Ascending aorta (tissue), 2 donors: ENCODE results near the gene CTSL. TPM values are rescaled to one million over a fixed set of nuclear protein-coding genes. Genes with fewer than 3 reads are reported as not detected.

Experiments used
- DNase-seq, 2 donors: peaks; one replicate each; pipeline ENCODE4 v3.0.0-alpha.2; 2019; ENCODE audit warnings: low spot score in 2 of 2
- H3K27ac ChIP-seq, 2 donors: fragments of 200-600 bp; sonication (generic); one replicate each; pipeline ENCODE4 v1.5.1; 2016 to 2017; ENCODE audit warnings: mild to moderate bottlenecking in 1 of 2
- H3K27me3 ChIP-seq: fragments of 200-600 bp; sonication (generic); one replicate; pipeline ENCODE4 v1.5.1; 2017
- H3K36me3 ChIP-seq, 2 donors: fragments of 200-600 bp; sonication (generic); one replicate each; pipeline ENCODE4 v1.5.1; 2016
- H3K4me1 ChIP-seq, 2 donors: fragments of 200-600 bp; sonication (generic); one replicate each; pipeline ENCODE4 v1.5.1; 2016 to 2017; ENCODE audit warnings: mild to moderate bottlenecking in 1 of 2
- H3K4me3 ChIP-seq, 2 donors: fragments of 200-600 bp; sonication (generic); one replicate each; pipeline ENCODE4 v1.5.1; 2016 to 2017; ENCODE audit warnings: mild to moderate bottlenecking in 1 of 2
- H3K9me3 ChIP-seq, 2 donors: fragments of 200-600 bp; sonication (generic); one replicate each; pipeline ENCODE4 v1.5.1; 2016
- CTCF ChIP-seq, 3 experiments: fragments of 200-600 bp in 2 of 3; fragments of 450-650 bp in 1 of 3; sonication (generic) in 2 of 3; IDR thresholded peaks; one replicate each; pipeline ENCODE4 v1.5.1; 2016 to 2019; ENCODE audit warnings: antibody characterized with exemption in 3 of 3, mild to moderate bottlenecking in 1 of 3, moderate library complexity in 1 of 3
- intact Hi-C: fragments of 100-400 bp; cut with DNase I; formaldehyde crosslinking; loops from one replicate; pipeline ENCODE4 v1.15.1; 2023
- total RNA-seq: library from RNA; depleted of rRNA; stranded (reverse); fragments of >200 nt; gene quantifications from one replicate; pipeline ENCODE4 v1.1.0, GENCODE V29; 2016

The CTSL gene
- total RNA-seq, 1 donor from 2014 or later: 97.8 TPM

- H3K9me3 ChIP-seq: no peaks in the 10 kb centered on the region
- DNase-seq: no peak
- intact Hi-C loops: loop anchor here (1.0 to 10.0 kb wide), 3 partner anchors 13 to 1968 kb away; partner anchors contain the start of genes AGTPBP1, CTSL and ISCA1
- no peak for TF ChIP-seq CTCF (IDR thresholded peaks at IDR 0.05)
- no peak overlapping the region for H3K4me3 ChIP-seq
- H3K4me1 ChIP-seq: peaks cover 0 to 14% of the 10 kb centered on the region in 2 donors
- H3K27me3 ChIP-seq: no peaks in the 10 kb centered on the region
- H3K27ac ChIP-seq: peak overlapping the region; percentile 64 to 78
- no peaks in the 10 kb centered on the region for H3K36me3 ChIP-seq
These were observed 13.1 kb upstream of the CTSL start for GRCh38 chr9:87712801-87713277.

DNA sequence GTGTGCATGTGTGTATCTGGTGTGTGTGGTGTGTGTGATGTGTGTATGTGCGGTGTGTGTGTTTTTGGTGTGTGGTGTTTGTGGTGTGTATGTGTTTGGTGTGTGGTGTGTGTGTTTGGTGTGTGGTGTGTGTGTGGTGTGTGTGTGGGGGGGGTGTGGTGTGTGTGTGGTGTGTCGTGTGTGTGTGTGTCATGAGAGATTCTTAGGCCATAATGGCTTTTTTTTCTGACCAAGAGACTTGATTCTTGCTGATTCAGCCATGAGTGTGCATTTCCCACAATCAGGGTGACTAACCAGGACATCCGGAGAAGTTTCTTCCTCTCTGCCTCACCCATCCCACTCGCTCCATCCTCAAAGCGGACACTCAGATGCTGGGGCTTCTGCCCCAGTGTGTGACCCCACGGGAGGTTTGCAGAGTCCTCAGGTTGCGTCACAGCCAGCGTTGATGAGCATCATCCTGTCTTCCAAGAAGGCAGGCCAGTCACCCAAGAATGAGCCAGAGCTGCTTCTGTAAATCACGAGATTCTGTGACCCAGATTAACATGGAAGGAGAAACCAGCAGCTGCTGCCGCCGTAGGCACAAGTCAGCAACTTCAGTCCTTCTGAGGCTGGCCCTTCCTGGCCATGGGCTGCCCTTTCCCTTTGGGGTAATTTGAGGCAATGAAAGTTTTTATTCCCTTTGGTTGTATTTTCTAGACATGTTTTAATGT is 12.5 kb upstream of the CTSL start:
- peak overlapping the region in 1 of 2 donors; percentile 33 for H3K4me3 ChIP-seq
- peaks cover 0 to 14% of the 10 kb centered on the region in 2 donors for H3K4me1 ChIP-seq

GRCh38 chr9:87713988-87714330 is 12.0 kb upstream of the CTSL start:
- Histone ChIP-seq H3K27me3 (no peaks in the 10 kb centered on the region), H3K4me1 (peaks cover 0 to 14% of the 10 kb centered on the region in 2 donors), H3K9me3 (no peaks in the 10 kb centered on the region), H3K4me3 (peak overlapping the region in 1 of 2 donors; percentile 33), H3K36me3 (no peaks in the 10 kb centered on the region), H3K27ac (peak overlapping the region; percentile 64 to 78)
- intact Hi-C loops: loop anchor here (1.0 to 10.0 kb wide), 3 partner anchors 12 to 1969 kb away; partner anchors contain the start of genes AGTPBP1, CTSL and ISCA1
- DNase-seq: no peak
- no peak for TF ChIP-seq CTCF (IDR thresholded peaks at IDR 0.05)

More for the DNA sequence above, 12.5 kb upstream of the CTSL start:
- H3K27me3 ChIP-seq: no peaks in the 10 kb centered on the region
- H3K36me3 ChIP-seq: no peaks in the 10 kb centered on the region
- TF ChIP-seq CTCF (IDR thresholded peaks at IDR 0.05): peak in 1 of 3 experiments; percentile 15
- intact Hi-C loops: loop anchor here (1.0 to 10.0 kb wide), 3 partner anchors 13 to 1969 kb away; partner anchors contain the start of genes AGTPBP1, CTSL and ISCA1
- peak overlapping the region; percentile 64 to 78 for H3K27ac ChIP-seq
- DNase-seq: peak; percentile 82 to 95
- no peaks in the 10 kb centered on the region for H3K9me3 ChIP-seq

DNA sequence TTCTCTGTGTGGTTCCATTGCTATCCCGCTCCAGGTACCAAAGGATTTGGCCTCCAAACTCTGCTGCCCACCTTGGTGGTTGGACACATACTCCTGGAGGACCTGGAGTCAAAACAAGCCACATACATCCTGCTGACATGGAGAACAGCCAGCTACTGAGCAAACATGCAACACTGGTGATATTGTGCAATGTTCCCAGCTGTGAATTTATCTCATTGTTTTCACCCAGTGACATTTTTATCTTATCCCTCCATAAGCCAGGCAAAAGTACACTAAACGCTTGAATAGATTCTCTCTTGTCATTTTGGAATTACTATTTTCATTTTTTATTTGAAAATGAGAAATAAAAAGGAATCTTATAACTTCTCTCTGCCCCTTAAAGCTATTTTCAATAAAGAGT is 11.1 kb upstream of the CTSL start:
- DNase-seq: no peak
- no peaks in the 10 kb centered on the region for H3K27me3 ChIP-seq
- peak overlapping the region; percentile 64 to 78 for H3K27ac ChIP-seq
- H3K4me3 ChIP-seq: no peak overlapping the region
- no peak for TF ChIP-seq CTCF (IDR thresholded peaks at IDR 0.05)
- intact Hi-C loops: loop anchor here (5.0 to 10.0 kb wide), 2 partner anchors 1433 to 1970 kb away; partner anchors contain the start of genes AGTPBP1 and ISCA1
- peaks cover 0 to 14% of the 10 kb centered on the region in 2 donors for H3K4me1 ChIP-seq
- H3K36me3 ChIP-seq: no peaks in the 10 kb centered on the region
- H3K9me3 ChIP-seq: no peaks in the 10 kb centered on the region

- no peak overlapping the region for H3K4me3 ChIP-seq
- H3K27me3 ChIP-seq: no peaks in the 10 kb centered on the region
- no peak for TF ChIP-seq CTCF (IDR thresholded peaks at IDR 0.05)
- no peak overlapping the region for H3K27ac ChIP-seq
- H3K4me1 ChIP-seq: peaks cover 0 to 14% of the 10 kb centered on the region in 2 donors
- intact Hi-C loops: loop anchor here (10.0 kb wide), 1 partner anchor 1971 kb away; the partner anchor contains the start of gene AGTPBP1
- H3K36me3 ChIP-seq: no peaks in the 10 kb centered on the region
- DNase-seq: no peak
- no peaks in the 10 kb centered on the region for H3K9me3 ChIP-seq
These were observed 9.8 kb upstream of the CTSL start for GRCh38 chr9:87716141-87716540.
